NCI-H2171 treated with DMSO at 0.1 percent for 48 hours (cell line): ENCODE results near the gene RIBC2.
"Not testable (repeated sequence)": the region's sequence is repeated elsewhere in the genome, so short reads cannot be mapped to it uniquely, and the experiment has no call there.

Experiments
- DNase-seq: peaks from one replicate; lab custom pipeline; 2025; lab: John Stamatoyannopoulos, UW

Gene RIBC2, protein sequence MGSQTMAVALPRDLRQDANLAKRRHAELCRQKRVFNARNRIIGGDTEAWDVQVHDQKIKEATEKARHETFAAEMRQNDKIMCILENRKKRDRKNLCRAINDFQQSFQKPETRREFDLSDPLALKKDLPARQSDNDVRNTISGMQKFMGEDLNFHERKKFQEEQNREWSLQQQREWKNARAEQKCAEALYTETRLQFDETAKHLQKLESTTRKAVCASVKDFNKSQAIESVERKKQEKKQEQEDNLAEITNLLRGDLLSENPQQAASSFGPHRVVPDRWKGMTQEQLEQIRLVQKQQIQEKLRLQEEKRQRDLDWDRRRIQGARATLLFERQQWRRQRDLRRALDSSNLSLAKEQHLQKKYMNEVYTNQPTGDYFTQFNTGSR

GRCh38 chr22:45413368-45414211, at the start of gene RIBC2, which contains the start of gene SMC1B:
RIBC2 (plus strand) TSS chr22:45413693; CDS start chr22:45413887, 194 bp downstream.
SMC1B (minus strand) TSS chr22:45413599; CDS start chr22:45413567, 32 bp downstream.
- DNase-seq, result peak; percentile 94

DNA sequence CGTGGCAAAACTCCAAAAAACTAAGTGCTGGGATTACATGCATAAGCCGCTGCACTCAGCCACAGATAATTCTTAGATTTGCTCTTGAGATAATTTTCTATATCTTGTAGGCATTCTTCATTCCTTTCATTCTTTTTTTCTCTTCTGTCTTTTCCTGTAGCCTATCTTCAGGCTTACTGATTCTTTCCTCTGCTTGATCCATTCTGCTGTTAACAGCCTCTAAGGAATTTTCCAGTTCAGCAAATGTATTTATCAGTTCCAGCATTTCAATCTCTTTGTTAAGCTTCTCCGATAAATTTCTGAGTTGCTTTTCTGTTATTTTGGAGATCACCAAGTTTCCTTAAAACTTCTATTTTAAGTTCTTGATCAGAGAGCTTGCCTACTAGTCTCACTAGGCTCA, 46.8 kb upstream of the RIBC2 start:
- no peak for DNase-seq

- not testable (repeated sequence) for DNase-seq
Measured at GRCh38 chr22:45373592-45373991, 39.9 kb upstream of the RIBC2 start.

DNA sequence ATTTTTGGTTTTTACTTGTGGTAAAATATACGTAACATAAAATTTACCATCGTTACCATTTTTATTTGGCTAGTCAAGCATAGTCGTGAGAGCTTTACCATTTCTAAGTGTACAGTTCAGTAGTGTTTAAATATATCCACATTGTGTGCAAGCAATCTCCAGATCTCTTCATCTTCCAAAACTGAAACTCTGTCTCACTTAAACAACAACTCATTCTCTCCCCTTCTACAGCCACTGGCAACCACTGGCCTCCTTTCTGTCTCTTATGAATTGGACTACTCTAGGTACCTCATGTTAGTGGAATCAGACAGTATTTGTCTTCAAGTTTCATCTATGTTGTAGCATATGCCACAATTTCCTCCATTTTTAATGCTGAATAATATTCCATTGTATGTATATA, 37.5 kb upstream of the RIBC2 start:
- DNase-seq, result no peak

DNA sequence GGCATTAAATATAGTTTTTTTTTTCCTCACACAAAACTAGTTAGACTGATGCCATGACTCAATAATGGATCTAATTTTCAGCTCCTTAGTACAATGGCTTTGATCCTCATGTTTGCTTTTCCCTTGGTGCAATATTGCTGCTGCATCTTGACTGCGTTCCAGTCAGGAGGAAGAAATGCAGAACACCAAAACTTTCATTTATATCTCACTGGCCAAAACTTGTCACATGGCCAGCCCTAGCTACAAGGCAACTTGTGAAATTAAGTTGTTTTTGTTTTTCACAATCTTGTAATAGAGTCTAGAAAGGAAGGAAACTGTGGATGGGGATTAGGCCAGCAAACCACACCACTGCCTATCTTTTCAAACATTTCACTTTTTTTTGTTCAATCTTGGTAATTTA, 36.8 kb upstream of the RIBC2 start:
- no peak for DNase-seq

DNA sequence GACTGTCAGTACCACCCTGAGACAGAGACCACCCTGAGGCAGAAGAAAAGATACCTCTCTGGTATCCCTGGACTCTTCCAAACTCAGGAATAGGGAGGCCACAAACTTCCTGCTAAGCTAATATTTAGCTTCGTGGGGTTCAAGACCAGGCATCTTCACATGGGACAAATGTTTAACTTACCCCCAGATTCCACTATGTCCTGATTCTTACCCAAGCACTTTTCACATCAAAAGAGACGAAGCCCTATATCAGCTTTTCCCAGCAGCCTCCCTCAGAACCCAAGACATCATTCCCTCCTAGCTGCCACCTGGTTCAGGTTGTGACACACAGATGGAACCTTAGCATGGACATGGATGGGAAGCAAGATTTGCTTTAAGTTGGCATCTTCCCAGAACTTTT, 32.1 kb upstream of the RIBC2 start:
- DNase-seq, result no peak

DNA sequence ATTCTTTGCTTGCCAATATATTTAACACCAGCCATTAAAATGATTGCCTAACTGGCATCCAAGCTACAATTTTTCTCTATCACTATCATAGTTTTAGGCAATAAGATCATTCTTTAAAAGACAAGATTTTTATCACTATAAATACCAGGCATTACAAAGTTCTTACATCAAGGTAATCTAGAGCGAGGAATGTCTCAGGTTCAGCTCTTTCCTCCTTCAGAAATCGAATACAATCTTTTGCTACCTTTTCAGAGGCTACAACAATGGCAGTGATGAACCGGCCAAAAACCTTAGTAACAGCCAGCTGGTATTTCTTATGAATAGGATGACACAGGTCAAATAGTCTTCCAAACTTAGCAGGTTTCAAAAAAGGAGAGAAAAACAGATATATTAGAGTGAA, 23.9 kb upstream of the RIBC2 start:
- DNase-seq, result no peak

DNA sequence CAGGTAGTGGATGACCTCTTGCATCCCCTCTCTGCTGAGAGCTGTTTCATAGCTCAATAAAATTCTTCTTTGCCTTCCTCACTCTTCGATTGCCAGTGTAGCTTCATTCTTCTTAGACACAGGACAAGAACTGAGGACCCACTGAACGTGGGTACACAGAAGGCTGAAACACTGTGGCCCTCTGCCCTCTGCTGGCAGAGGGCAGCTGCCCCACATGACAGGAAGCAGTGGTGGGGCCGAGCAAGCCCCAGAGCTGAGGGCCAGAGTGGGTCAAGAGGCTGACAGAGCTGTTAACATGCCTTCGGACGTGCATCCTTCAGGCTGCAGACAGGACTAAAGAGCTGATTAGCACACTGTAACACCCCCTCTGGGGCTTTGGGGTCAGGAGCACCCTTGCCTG, 15.7 kb upstream of the RIBC2 start:
- no peak for DNase-seq

DNA sequence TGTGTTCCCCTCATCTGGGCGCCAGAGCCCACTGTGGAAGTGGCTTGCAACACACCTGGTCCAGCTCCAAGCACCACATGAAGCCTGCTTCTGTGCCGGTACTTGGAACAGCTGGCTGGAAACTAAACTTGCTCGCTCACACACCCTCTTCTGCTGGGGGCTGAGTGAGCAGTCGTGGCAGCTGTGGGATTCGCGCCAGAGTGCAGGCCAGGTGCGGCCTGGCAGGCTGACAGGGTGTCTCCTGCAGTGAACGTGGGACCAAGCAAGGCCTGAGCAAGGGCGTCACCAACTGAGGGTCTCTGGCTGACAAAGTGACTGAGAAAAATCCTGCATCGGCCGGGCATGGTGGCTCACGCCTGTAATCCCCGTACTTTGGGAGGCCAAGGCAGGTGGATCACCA, 15.3 kb upstream of the RIBC2 start:
- DNase-seq, result peak; percentile 82

- DNase-seq, result peak; percentile 96
Measured at GRCh38 chr22:45399712-45400445, 13.6 kb upstream of the RIBC2 start.

DNA sequence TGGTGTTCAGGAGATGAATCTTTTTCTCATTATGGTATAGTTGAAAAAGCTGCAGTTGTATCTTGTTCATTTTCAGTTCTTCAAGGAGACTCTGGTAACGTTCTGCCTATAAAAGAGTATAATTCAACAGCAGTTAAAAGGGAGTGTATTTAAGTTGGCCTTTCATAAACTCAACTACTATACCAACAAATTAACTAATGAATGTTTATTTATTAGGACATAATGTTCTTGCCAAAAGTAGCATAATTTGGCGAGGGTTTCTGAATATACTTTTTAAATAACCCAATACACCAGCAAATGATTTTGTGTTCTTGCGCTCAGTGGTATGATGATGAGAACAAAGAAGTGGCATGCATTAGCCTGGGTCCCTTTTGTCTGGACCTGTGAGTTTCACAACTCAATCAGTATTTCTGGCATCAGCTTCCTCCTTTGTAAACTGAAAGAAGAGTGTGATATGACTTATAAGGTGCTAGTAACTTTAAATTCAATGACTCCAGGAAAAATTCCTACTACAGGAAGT, 11.0 kb upstream of the RIBC2 start:
- DNase-seq, result no peak

DNA sequence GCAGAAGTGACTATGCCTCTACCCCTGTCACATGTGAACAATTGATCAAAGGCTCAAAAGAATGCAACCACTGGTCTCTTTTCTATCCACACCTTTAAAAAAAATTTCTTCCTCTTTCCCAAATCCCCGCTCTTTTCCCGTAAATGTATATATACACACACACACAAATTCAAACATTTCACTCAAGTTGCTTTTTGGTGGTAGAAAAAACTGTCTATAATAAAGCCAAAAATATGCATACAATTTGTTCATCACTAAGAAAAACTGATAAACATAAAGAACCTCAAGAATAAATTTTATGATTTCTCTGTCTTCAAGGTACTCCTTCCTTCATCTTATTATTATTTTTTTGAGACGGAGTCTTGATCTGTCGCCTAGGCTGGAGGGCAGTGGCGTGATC, 5.7 kb upstream of the RIBC2 start:
- DNase-seq, result no peak

GRCh38 chr22:45413013-45413367, 503 bp upstream of the RIBC2 start:
- no peak for DNase-seq

- no peak for DNase-seq
Measured at GRCh38 chr22:45418056-45418769, 4.7 kb downstream of the RIBC2 start.

GRCh38 chr22:45418770-45419138, 5.3 kb downstream of the RIBC2 start:
- DNase-seq, result no peak

GRCh38 chr22:45420011-45420410, 6.5 kb downstream of the RIBC2 start:
- no peak for DNase-seq

GRCh38 chr22:45420539-45420938, 7.0 kb downstream of the RIBC2 start:
- DNase-seq, result no peak

- no peak for DNase-seq
Measured at GRCh38 chr22:45421349-45422055, 8.0 kb downstream of the RIBC2 start.

GRCh38 chr22:45422237-45422983, 8.9 kb downstream of the RIBC2 start:
- DNase-seq, result no peak

DNA sequence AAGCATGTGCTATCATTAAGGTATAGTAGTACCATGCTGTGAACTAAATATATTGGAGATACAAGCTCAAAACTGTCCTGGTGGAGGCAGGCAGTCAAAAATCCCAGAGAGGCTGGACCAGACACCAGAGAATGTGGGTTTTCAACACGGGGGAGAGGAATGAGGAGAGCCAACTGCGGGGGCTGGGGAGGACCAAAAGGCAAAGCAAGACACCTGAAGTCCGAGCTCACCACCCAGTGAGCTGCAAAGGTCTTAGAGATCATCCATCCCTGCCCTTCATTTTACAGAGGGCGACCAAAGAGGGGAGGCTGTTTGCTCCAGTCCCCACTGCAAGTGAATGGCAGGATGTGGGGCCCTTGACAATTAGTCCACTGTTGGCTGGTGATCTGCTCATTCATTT, 10.0 kb downstream of the RIBC2 start:
- DNase-seq, result no peak
